ENCODE data around the gene GUCY1A1. TPM values are rescaled to one million over a fixed set of nuclear protein-coding genes. Genes with fewer than 3 reads are reported as not detected.

The GUCY1A1 gene
- polyA plus RNA-seq, 1 experiment = 1.9 TPM

DNA sequence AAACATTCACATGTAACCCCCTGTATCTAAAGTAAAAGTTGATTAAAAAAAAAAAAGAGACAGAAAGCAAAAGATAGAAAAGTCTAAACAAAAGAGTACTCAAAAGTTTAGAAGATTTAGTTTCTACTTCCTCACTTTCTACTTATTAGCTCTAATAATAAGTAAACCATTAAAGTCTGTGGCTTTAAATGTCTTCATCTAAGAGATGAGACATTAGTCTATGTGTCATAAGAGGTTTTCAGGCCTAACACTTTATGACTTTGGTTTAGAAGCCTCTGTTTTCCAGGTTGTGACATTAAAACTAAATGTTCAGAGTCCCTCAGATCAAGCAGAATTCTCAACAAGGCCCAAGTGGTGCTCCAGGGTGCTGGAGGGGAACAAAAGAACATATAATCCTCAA, 42.2 kb upstream of the GUCY1A1 start:
- CTCF ChIA-PET = interaction anchor here (1.0 kb wide), 1 partner anchor 329 kb away, joined by 3 read pairs; no protein-coding TSS in a partner anchor
- TF ChIP-seq, protein P1, sequence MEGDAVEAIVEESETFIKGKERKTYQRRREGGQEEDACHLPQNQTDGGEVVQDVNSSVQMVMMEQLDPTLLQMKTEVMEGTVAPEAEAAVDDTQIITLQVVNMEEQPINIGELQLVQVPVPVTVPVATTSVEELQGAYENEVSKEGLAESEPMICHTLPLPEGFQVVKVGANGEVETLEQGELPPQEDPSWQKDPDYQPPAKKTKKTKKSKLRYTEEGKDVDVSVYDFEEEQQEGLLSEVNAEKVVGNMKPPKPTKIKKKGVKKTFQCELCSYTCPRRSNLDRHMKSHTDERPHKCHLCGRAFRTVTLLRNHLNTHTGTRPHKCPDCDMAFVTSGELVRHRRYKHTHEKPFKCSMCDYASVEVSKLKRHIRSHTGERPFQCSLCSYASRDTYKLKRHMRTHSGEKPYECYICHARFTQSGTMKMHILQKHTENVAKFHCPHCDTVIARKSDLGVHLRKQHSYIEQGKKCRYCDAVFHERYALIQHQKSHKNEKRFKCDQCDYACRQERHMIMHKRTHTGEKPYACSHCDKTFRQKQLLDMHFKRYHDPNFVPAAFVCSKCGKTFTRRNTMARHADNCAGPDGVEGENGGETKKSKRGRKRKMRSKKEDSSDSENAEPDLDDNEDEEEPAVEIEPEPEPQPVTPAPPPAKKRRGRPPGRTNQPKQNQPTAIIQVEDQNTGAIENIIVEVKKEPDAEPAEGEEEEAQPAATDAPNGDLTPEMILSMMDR (IDR thresholded peaks at IDR 0.05; ENCODE audit: low read depth, low read length) = no peak
- POLR2A ChIA-PET = no interaction called here
- Histone ChIP-seq H3K4me3 (ENCODE audit: low read depth, low read length) (no peak overlapping the region), H3K27me3 (ENCODE audit: control insufficient read depth, insufficient read depth, low read length) (no peaks in the 10 kb centered on the region), H3K9me3 (ENCODE audit: control insufficient read depth, insufficient read depth, low read length) (no peaks in the 10 kb centered on the region), H3K27ac (ENCODE audit: low read depth, low read length) (no peak overlapping the region)
- DNase-seq (ENCODE audit: low read depth, low spot score) = no peak

DNA sequence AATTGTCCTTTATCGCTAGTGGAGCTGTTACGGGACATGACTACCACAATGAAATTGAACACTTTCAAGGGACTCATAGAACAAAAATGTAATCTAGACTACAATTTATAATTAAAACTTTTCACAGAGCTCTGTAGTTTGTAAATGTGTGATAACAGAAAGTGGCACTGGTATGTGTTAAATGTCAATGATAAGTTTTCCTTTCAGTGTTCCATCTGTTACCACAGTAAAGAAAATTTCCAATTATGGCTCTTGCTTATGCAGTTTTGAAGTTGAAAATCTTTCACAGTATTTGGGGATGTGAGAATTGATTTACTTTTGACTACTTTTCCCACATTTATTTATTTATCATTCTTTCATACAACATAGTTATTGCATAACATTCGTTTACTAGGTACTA, 40.1 kb upstream of the GUCY1A1 start:
- Histone ChIP-seq H3K27me3 (ENCODE audit: control insufficient read depth, insufficient read depth, low read length) (no peaks in the 10 kb centered on the region), H3K4me3 (ENCODE audit: low read depth, low read length) (no peak overlapping the region), H3K27ac (ENCODE audit: low read depth, low read length) (no peak overlapping the region), H3K9me3 (ENCODE audit: control insufficient read depth, insufficient read depth, low read length) (no peaks in the 10 kb centered on the region)
- ChIA-PET POLR2A (no interaction called here), CTCF (no interaction called here)
- TF ChIP-seq, protein P1 (IDR thresholded peaks at IDR 0.05; ENCODE audit: low read depth, low read length) = no peak
- no peak for DNase-seq (ENCODE audit: low read depth, low spot score)

DNA sequence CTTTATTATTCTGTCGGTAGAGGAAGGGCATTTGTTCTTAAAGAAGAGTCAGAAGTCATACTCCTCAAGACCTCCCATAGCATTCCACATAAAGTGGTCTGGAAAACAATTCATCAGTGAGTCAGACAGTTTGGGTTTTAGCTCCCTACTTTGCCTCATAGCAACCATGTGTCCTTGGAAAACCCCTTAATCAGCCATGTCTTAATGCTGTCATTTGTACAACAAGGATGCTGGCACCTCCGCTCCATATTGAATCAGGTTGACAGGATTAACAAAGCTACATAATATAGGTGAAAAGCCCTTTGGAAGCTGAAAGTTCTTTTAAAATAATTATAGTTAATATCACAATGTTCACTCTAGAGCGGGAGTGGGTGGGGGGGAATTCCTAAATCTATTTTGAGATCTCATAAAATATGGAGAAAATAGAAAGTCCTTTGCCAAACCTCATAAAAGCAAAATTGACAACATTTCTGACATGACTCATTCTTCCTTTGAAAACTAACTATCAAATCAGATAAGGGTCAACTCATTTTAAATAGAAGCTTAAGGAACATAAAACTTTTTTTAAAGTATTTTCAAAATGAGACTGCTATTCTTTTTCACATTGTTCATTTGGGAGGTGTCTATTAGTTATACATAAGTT, 37.3 kb upstream of the GUCY1A1 start:
- DNase-seq (ENCODE audit: low read depth, low spot score) = no peak
- POLR2A ChIA-PET = interaction anchor here (0.6 to 0.7 kb wide), 2 partner anchors 18 to 107 kb away, joined by 4 to 6 read pairs; no protein-coding TSS in a partner anchor
- H3K9me3 ChIP-seq (ENCODE audit: control insufficient read depth, insufficient read depth, low read length) = no peaks in the 10 kb centered on the region
- TF ChIP-seq, protein P1 (IDR thresholded peaks at IDR 0.05; ENCODE audit: low read depth, low read length) = no peak
- no peak overlapping the region for H3K27ac ChIP-seq (ENCODE audit: low read depth, low read length)
- H3K27me3 ChIP-seq (ENCODE audit: control insufficient read depth, insufficient read depth, low read length) = no peaks in the 10 kb centered on the region
- CTCF ChIA-PET = interaction anchor here (1.0 to 2.1 kb wide), 3 partner anchors 100 to 186 kb away, joined by 3 to 8 read pairs (median 5); partner anchors contain the start of gene GUCY1B1
- no peak overlapping the region for H3K4me3 ChIP-seq (ENCODE audit: low read depth, low read length)

DNA sequence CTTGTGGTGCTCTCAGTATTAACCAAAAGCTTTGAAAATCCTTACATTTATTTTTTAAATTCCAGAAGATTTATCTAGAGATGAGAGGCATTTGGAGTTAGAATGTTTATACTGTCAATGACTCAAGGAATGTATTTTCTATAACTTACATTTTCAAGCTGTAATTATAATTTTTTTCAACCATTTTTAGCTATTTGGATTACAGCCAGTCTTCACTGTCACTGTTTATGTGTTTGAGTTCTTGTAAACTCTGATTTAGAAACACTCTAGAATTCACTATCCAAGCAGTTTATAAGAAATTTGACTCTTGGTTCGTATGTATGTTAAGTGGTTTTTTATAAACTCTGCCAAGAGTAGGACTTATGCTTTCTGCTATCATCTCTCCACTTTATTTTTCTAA, 36.7 kb upstream of the GUCY1A1 start:
- TF ChIP-seq, protein P1 (IDR thresholded peaks at IDR 0.05; ENCODE audit: low read depth, low read length) = no peak
- Histone ChIP-seq H3K27ac (ENCODE audit: low read depth, low read length) (no peak overlapping the region), H3K27me3 (ENCODE audit: control insufficient read depth, insufficient read depth, low read length) (no peaks in the 10 kb centered on the region), H3K4me3 (ENCODE audit: low read depth, low read length) (no peak overlapping the region), H3K9me3 (ENCODE audit: control insufficient read depth, insufficient read depth, low read length) (no peaks in the 10 kb centered on the region)
- peak; percentile 66 for DNase-seq (ENCODE audit: low read depth, low spot score)
- POLR2A ChIA-PET = interaction anchor here (0.6 to 0.7 kb wide), 2 partner anchors 19 to 108 kb away, joined by 4 to 6 read pairs; no protein-coding TSS in a partner anchor
- CTCF ChIA-PET = interaction anchor here (1.0 to 2.1 kb wide), 4 partner anchors 101 to 226 kb away, joined by 3 to 8 read pairs (median 4); partner anchors contain the start of gene GUCY1B1

DNA sequence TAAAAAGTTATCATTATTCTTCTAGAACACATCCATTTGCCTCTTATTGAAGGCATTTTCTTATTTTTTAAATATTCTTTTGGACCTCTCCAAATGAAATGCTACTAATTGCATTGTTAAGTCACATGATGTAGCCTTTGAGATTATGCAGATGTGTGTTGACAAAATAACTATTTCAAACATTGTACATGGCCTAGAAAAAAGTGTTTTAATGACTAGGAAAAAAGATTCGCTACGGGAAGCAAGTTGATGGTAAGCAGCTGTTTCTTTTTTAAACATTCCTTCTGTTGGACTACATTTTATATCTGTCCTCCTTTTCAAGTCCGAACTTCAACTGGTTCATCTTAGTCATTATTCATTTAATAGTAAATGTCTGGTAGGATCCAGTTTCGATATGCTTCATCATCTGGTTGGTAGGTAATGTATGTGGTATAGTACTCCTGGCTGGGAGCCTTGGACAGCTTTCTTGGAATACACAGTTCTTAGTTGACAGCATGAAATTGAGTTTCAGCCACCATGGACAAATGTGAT, 34.3 kb upstream of the GUCY1A1 start:
- H3K4me3 ChIP-seq (ENCODE audit: low read depth, low read length) = no peak overlapping the region
- ChIA-PET CTCF (interaction anchor here (0.7 kb wide), 1 partner anchor 137 kb away, joined by 4 read pairs; no protein-coding TSS in a partner anchor), POLR2A (interaction anchor here (0.7 kb wide), 1 partner anchor 178 kb away, joined by 7 read pairs; no protein-coding TSS in a partner anchor)
- no peak for DNase-seq (ENCODE audit: low read depth, low spot score)
- TF ChIP-seq, protein P1 (IDR thresholded peaks at IDR 0.05; ENCODE audit: low read depth, low read length) = no peak
- H3K27me3 ChIP-seq (ENCODE audit: control insufficient read depth, insufficient read depth, low read length) = no peaks in the 10 kb centered on the region
- H3K9me3 ChIP-seq (ENCODE audit: control insufficient read depth, insufficient read depth, low read length) = no peaks in the 10 kb centered on the region
- no peak overlapping the region for H3K27ac ChIP-seq (ENCODE audit: low read depth, low read length)
